GM21786 (cell line): ENCODE data around the gene PHKG1.
"Not testable (repeated sequence)": the region's sequence is repeated elsewhere in the genome, so short reads cannot be mapped to it uniquely, and the experiment has no call there.

Experiments
- ATAC-seq: cut with Tn5 transposase; IDR thresholded peaks from one replicate; pipeline ENCODE4 v1.9.1; 2021; ENCODE audit not compliant: unreplicated experiment

Gene PHKG1

DNA sequence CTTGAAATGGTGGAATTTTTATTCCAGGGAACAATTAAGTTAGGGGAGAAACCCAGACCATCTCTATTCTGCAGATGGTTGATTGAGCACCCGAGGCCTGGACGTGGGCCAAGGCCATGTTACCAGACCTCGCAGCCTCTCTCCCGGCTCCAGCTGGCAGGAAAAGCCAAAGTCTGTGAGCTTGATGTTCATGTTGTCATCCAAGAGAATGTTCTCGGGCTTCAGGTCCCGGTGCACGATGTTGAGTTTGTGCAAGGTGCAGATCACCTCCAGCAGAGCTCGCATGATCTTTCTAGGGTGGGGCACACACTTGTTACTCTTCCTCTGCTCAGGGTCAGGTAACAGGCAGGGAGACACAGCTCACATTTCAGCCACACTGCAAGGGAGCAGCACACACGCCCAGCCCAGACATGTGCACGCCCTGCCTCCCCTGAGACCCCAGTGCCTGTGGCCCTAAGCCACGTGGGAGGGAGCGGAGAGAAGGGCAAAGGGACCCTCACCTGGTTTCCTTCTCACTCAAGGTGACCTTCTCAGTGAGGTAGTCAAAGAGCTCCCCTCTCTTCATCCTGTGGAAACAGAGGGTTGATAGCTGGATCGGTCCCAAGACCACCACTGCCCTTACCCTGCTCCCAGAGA, 9.5 kb downstream of the PHKG1 start:
- ATAC-seq = no peak

DNA sequence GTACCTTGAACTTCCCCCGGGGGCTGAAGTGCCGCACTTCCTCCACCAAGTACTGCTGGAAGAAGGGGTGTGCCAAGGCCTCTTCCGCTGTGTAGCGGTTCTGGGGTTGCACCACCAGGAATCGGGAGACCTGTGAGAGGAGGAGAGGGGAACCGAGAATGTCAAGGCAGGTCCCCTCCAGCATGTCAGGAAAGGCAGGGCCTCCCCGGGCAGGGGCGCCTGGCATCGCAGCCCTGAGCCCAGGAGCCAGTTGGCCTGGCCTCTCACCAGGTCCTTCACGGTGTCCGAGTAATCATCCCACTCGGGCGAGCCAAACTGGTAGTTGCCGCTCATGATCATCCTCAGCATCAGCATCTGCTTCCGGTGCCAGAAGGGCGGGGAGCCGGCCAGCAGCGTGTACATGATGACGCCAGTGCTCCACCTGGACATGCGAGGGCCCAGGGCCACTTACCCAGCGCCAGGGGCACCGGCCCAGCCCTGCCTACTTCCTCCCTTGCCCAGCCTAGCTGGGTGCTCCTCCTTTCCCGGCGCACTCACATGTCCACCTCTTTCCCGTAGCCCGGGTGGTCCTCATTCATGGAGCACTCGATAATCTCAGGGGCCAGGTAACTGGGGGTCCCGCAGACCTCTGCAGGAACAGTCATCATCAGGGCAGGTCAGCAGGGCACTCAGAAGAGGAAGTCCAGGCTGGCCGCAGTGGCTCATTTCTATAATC, 11.0 kb downstream of the PHKG1 start:
- no peak for ATAC-seq

- not testable (repeated sequence) for ATAC-seq
Observed at GRCh38 chr7:56080726-56081435, 11.9 kb downstream of the PHKG1 start.

DNA sequence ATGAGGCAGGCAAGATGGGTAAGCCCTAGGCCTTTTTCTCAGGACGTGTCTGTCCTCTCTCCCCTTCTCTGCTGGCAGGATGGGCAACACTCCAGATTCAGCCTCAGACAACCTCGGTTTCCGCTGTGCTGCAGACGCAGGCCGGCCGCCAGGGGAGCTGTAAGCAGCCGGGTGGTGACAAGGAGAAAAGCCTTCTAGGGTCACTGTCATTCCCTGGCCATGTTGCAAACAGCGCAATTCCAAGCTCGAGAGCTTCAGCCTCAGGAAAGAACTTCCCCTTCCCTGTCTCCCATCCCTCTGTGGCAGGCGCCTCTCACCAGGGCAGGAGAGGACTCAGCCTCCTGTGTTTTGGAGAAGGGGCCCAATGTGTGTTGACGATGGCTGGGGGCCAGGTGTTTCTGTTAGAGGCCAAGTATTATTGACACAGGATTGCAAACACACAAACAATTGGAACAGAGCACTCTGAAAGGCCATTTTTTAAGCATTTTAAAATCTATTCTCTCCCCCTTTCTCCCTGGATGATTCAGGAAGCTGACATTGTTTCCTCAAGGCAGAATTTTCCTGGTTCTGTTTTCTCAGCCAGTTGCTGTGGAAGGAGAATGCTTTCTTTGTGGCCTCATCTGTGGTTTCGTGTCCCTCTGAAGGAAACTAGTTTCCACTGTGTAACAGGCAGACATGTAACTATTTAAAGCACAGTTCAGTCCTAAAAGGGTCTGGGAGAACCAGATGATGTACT, 13.1 kb downstream of the PHKG1 start:
- ATAC-seq = no peak

- no peak for ATAC-seq
Observed at GRCh38 chr7:56078196-56078595, 14.6 kb downstream of the PHKG1 start.

GRCh38 chr7:56077681-56078080, 15.1 kb downstream of the PHKG1 start:
- no peak for ATAC-seq

DNA sequence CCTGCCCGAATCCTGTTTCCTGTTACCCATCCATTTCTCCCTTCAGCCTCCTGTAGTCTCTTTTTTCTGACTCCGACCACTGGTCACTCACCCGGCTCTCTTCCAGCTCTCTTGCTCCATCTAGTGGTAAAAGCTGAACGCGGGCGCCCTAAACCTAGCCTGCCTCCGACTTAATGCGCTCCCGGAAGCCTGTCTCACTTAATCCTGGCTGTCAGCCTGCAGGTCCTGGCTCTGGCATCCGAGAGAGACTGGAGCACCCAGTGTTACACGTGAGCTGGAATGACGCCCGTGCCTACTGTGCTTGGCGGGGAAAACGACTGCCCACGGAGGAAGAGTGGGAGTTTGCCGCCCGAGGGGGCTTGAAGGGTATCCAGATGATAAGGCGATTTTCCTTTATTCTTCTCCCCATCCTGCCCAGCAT, 18.4 kb downstream of the PHKG1 start:
- peak; percentile 91 for ATAC-seq

GRCh38 chr7:56066376-56066775, 26.4 kb downstream of the PHKG1 start:
- not testable (repeated sequence) for ATAC-seq

DNA sequence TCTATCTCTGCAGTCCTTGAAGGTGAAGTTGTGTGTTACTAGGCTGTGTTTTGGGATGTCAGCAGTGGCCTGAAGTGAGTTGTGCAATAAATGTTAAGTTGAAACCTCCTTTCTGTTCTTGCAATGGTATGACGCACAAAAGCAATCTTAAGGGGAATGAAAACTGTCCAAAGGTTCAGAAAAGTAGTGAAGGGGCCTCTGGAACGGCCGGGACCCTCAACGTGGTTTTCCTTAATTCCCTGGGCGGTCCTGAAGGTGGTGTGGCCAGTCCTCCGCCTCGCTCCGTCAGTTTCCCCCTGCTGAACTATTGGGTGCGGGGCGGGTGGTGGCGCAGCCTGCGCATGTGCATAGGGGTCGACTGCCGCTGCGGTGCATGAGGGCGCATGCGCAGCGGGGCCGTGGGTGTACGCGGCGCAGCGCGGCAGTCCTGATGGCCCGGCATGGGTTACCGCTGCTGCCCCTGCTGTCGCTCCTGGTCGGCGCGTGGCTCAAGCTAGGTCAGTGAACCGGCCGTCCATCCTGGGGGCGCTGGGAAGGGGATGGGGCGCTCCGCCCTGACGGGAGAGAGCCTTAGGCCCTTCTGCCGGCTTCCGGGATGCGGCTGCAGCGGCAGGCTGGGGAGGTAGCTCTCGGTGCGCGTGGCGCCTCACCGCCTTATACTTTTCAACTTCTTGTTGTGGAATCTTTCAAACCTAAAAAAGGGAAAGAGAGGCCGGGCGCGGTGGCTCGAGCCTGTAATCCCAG, 28.7 kb downstream of the PHKG1 start, which contains the start of gene SUMF2:
Gene SUMF2, plus strand, starts transcription at position 405 of the 744 bp plus-strand sequence. Its CDS starts 26 bp downstream, at position 431.
- ATAC-seq = peak; percentile 84

GRCh38 chr7:56063500-56063881, 29.3 kb downstream of the PHKG1 start:
- ATAC-seq = no peak

GRCh38 chr7:56062382-56062781, 30.4 kb downstream of the PHKG1 start:
- ATAC-seq = no peak

DNA sequence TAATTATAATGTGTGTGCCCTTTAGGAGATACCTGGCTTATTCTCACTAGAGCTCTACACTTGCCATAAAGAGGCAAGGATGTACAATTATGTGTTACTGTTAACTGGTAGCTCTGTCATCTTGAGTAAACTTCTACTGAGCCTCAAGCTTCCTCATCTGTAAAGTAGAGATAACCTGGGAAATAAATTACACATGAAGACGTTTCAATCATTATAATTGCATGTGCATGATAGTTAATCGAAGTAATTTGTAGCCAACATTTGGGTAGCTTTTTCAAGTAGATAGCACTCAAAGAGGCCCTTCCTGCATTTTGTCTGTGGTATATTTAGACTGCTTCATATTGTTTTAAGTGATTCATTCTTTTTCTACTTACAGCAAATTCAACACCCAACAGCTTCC, 38.8 kb downstream of the PHKG1 start:
- ATAC-seq = no peak

DNA sequence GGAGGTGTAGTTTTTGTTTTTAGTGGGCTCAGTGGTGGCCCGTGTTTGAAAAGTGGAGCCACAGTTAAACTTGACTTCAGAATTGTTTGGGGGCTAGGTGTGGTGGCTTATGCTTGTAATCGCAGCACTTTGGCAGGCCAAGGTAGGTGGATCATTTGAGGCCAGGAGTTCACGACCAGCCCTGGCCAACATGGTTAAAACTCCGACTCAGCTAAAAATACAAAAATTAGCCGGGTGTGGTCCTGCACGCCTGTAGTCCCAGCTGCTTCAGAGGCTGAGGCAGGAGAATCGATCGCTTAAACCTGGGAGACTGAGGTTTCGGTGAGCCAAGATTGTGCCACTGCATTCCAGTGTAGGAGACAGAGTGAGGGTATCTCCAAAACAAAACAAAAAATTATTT, 39.4 kb downstream of the PHKG1 start:
- no peak for ATAC-seq

- peak; percentile 95 for ATAC-seq
Observed at GRCh38 chr7:56051339-56052191, 41.2 kb downstream of the PHKG1 start, which contains the start of the genes CCT6A and PSPH. TSS of gene CCT6A (plus strand) at chr7:56051765. CDS start at chr7:56051849, 84 bp downstream. TSS of gene PSPH (minus strand) at chr7:56051444. CDS start at chr7:56021212, 30,232 bp downstream.

DNA sequence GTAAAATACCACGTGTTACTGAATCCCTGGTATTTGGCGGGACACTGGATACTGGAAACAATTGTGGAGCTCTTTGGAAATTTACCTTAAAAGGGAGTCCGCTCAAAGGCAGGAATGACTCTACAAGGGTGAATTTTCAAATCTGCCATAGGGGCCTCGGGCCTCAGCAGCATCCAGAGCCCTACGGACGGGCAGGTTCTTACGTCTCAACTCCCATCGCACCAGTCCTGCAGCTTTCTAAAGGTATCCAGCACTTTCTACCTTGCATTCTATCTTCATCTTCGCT, 41.8 kb downstream of the PHKG1 start:
- no peak for ATAC-seq

- not testable (repeated sequence) for ATAC-seq
Observed at GRCh38 chr7:56048763-56049162, 44.0 kb downstream of the PHKG1 start.

DNA sequence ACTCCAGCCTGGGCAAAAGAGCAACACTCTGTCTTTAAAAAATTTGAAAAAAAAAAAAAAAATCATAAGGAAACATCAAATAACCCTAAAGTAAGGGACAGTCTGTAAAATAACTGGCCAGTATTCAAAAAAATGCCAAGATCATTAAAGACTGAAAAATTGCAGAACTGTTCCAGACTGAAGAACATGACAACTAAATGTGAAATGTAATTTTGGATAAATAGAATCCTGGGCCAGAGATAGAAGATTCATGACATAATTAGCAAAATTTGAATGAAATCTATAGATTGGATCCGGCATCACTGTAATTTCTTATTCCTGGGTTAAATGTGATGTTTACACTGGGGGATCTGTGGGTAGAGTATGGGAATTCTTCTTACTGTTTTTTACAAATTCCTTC, 44.5 kb downstream of the PHKG1 start:
- no peak for ATAC-seq

- ATAC-seq = not testable (repeated sequence)
Observed at GRCh38 chr7:56047446-56048116, 45.2 kb downstream of the PHKG1 start.
